Naive thymus-derived CD8-positive, alpha-beta T cell (primary cell): ENCODE results near the gene FRMD3. TPM values are rescaled to one million over a fixed set of nuclear protein-coding genes. Genes with fewer than 3 reads are reported as not detected.
"Not testable (repeated sequence)": the region's sequence is repeated elsewhere in the genome, so short reads cannot be mapped to it uniquely, and the experiment has no call there.

Experiments used
- ATAC-seq, 2 donors: fragments of 150-1000 bp; cut with Tn5 transposase in 1 of 2; sonication (Bioruptor Pico), chemical (Tn5 transposase) in 1 of 2; 1 replicate in 1 of 2; 2 replicates in 1 of 2; pipeline ENCODE4 v1.10.0; 2021; ENCODE audit warnings: mild to moderate bottlenecking in 2 of 2, moderate library complexity in 2 of 2
- POLR2A ChIA-PET: fragments of 350-600 bp; sonication (Branson Sonifier 250); formaldehyde crosslinking; loops from one replicate; lab custom pipeline; 2021; ENCODE audit warnings: antibody characterized with exemption; lab: Charles Lee
- DNase-seq, 10 donors: peaks; one replicate each; pipeline versions ENCODE4 v3.0.0 to v3.0.0-alpha.2; 2020 to 2022
- H3K27ac Mint-ChIP-seq, 10 donors: one replicate each; pipeline ENCODE4 v1.8.0; 2020 to 2022; ENCODE audit warnings: mild to moderate bottlenecking in 10 of 10, mixed read lengths in 10 of 10, moderate library complexity in 4 of 10, inconsistent platforms in 1 of 10
- H3K27me3 Mint-ChIP-seq, 5 donors: one replicate each; pipeline ENCODE4 v1.8.0; 2021 to 2022; ENCODE audit warnings: mixed read lengths in 5 of 5
- H3K36me3 Mint-ChIP-seq, 3 donors: one replicate each; pipeline ENCODE4 v1.8.0; 2020 to 2022; ENCODE audit warnings: mixed read lengths in 3 of 3, mild to moderate bottlenecking in 2 of 3, inconsistent platforms in 1 of 3
- H3K4me1 Mint-ChIP-seq, 4 donors: one replicate each; pipeline ENCODE4 v1.8.0; 2021 to 2022; ENCODE audit warnings: mixed read lengths in 4 of 4
- H3K4me3 Mint-ChIP-seq, 10 donors: one replicate each; pipeline ENCODE4 v1.8.0; 2020 to 2022; ENCODE audit warnings: mild to moderate bottlenecking in 10 of 10, mixed read lengths in 10 of 10, moderate library complexity in 6 of 10, inconsistent platforms in 1 of 10
- H3K9me3 Mint-ChIP-seq, 9 donors: one replicate each; pipeline ENCODE4 v1.8.0; 2020 to 2022; ENCODE audit warnings: mixed read lengths in 9 of 9, mild to moderate bottlenecking in 3 of 9, inconsistent platforms in 1 of 9, moderate library complexity in 1 of 9
- polyA plus RNA-seq, 3 donors: library from polyadenylated mRNA; unstranded; fragments of 300-500 nt; fragmentation: Illumina TruSeq; gene quantifications; one replicate each; pipeline ENCODE4 v1.2.3, GENCODE V29; 2021
- total RNA-seq, 8 experiments: library from RNA in 2 of 8; stranded (reverse) in 2 of 8; gene quantifications; one replicate each; pipeline ENCODE4 v1.2.3 and lab custom pipeline; 2021 to 2026

The FRMD3 gene
- total and polyA plus RNA-seq, 5 experiments from 2014 or later, result 0.08 to 0.74 (median 0.52) TPM; not detected in 2

GRCh38 chr9:83520292-83520691 lies 17.9 kb downstream of the FRMD3 start:
- POLR2A ChIA-PET, result no interaction called here
- peaks cover 0 to 10% (median 0%) of the 10 kb centered on the region in 9 donors for H3K9me3 Mint-ChIP-seq
- H3K4me3 Mint-ChIP-seq, result no peak overlapping the region
- peaks cover 2 to 7% (median 3%) of the 10 kb centered on the region in 3 donors for H3K36me3 Mint-ChIP-seq
- ATAC-seq (no peak), DNase-seq (no peak)
- H3K4me1 Mint-ChIP-seq, result peaks cover 0 to 8% (median 0%) of the 10 kb centered on the region in 4 donors
- no peak overlapping the region for H3K27ac Mint-ChIP-seq
- H3K27me3 Mint-ChIP-seq, result peaks cover 0 to 6% (median 3%) of the 10 kb centered on the region in 5 donors

GRCh38 chr9:83517980-83518379 lies 20.2 kb downstream of the FRMD3 start:
- H3K9me3 Mint-ChIP-seq, DNase-seq, POLR2A ChIA-PET, H3K4me1 Mint-ChIP-seq, H3K27me3 Mint-ChIP-seq, ATAC-seq, H3K4me3 Mint-ChIP-seq, H3K27ac Mint-ChIP-seq: not testable (repeated sequence)
- H3K36me3 Mint-ChIP-seq, result peaks cover 2 to 12% (median 3%) of the 10 kb centered on the region in 3 donors

GRCh38 chr9:83514767-83515166 lies 23.4 kb downstream of the FRMD3 start:
- no peak for ATAC-seq
- no peak overlapping the region for H3K4me3 Mint-ChIP-seq
- H3K27ac Mint-ChIP-seq, result no peak overlapping the region
- peaks cover 0 to 3% (median 0%) of the 10 kb centered on the region in 4 donors for H3K4me1 Mint-ChIP-seq
- no peak for DNase-seq
- peaks cover 0 to 9% (median 6%) of the 10 kb centered on the region in 5 donors for H3K27me3 Mint-ChIP-seq
- H3K9me3 Mint-ChIP-seq, result peaks cover 0 to 10% (median 0%) of the 10 kb centered on the region in 9 donors
- H3K36me3 Mint-ChIP-seq, result peaks cover 2 to 20% (median 3%) of the 10 kb centered on the region in 3 donors
- POLR2A ChIA-PET, result no interaction called here

GRCh38 chr9:83512621-83513020 lies 25.6 kb downstream of the FRMD3 start:
- ATAC-seq, result no peak
- H3K27ac Mint-ChIP-seq, result no peak overlapping the region
- no peak for DNase-seq

GRCh38 chr9:83511051-83511450 lies 27.1 kb downstream of the FRMD3 start:
- Mint-ChIP-seq H3K9me3 (peaks cover 0 to under 1% (median 0%) of the 10 kb centered on the region in 9 donors), H3K27ac (peak overlapping the region in 1 of 10 donors; percentile 13), H3K36me3 (peaks cover 0 to 13% (median 0%) of the 10 kb centered on the region in 3 donors), H3K4me1 (peaks cover 7 to 19% (median 15%) of the 10 kb centered on the region in 4 donors), H3K27me3 (peaks cover 0 to 7% (median 3%) of the 10 kb centered on the region in 5 donors), H3K4me3 (no peak overlapping the region)
- DNase-seq, result no peak
- ATAC-seq, result no peak
- POLR2A ChIA-PET, result no interaction called here

More at GRCh38 chr9:83512621-83513020, 25.6 kb downstream of the FRMD3 start:
- no peak overlapping the region for H3K4me3 Mint-ChIP-seq
- peaks cover 0 to 9% (median 4%) of the 10 kb centered on the region in 5 donors for H3K27me3 Mint-ChIP-seq
- H3K36me3 Mint-ChIP-seq, result peaks cover 2 to 13% (median 3%) of the 10 kb centered on the region in 3 donors
- H3K4me1 Mint-ChIP-seq, result peaks cover 7 to 19% (median 15%) of the 10 kb centered on the region in 4 donors
- POLR2A ChIA-PET, result no interaction called here
- peaks cover 0 to 5% (median 0%) of the 10 kb centered on the region in 9 donors for H3K9me3 Mint-ChIP-seq

- peak overlapping the region in 3 of 10 donors; percentile 16 to 87 (median 42) for H3K27ac Mint-ChIP-seq
- ATAC-seq, result no peak
- no peaks in the 10 kb centered on the region for H3K9me3 Mint-ChIP-seq
Measured at GRCh38 chr9:83509402-83509801, 28.8 kb downstream of the FRMD3 start.

GRCh38 chr9:83508067-83508466 lies 30.1 kb downstream of the FRMD3 start:
- DNase-seq (peak in 5 of 10 donors; percentile 15 to 57 (median 45)), ATAC-seq (peak; percentile 79 to 97)
- no peak overlapping the region for H3K4me3 Mint-ChIP-seq
- peaks cover 0 to 8% (median 0%) of the 10 kb centered on the region in 3 donors for H3K36me3 Mint-ChIP-seq
- H3K4me1 Mint-ChIP-seq, result peaks cover 7 to 19% (median 15%) of the 10 kb centered on the region in 4 donors
- H3K9me3 Mint-ChIP-seq, result no peaks in the 10 kb centered on the region
- H3K27me3 Mint-ChIP-seq, result no peaks in the 10 kb centered on the region
- POLR2A ChIA-PET, result no interaction called here
- H3K27ac Mint-ChIP-seq, result peak overlapping the region in 7 of 10 donors; percentile 8 to 92 (median 74)

More at GRCh38 chr9:83509402-83509801, 28.8 kb downstream of the FRMD3 start:
- H3K4me1 Mint-ChIP-seq, result peaks cover 7 to 19% (median 15%) of the 10 kb centered on the region in 4 donors
- H3K4me3 Mint-ChIP-seq, result no peak overlapping the region
- POLR2A ChIA-PET, result no interaction called here
- peaks cover 0 to 9% (median 0%) of the 10 kb centered on the region in 3 donors for H3K36me3 Mint-ChIP-seq
- DNase-seq, result no peak
- H3K27me3 Mint-ChIP-seq, result no peaks in the 10 kb centered on the region

GRCh38 chr9:83505282-83505681 lies 32.9 kb downstream of the FRMD3 start:
- POLR2A ChIA-PET, result no interaction called here
- peak overlapping the region in 1 of 10 donors; percentile 38 for H3K27ac Mint-ChIP-seq
- DNase-seq (no peak), ATAC-seq (no peak)
- no peaks in the 10 kb centered on the region for H3K36me3 Mint-ChIP-seq
- peaks cover 7 to 19% (median 15%) of the 10 kb centered on the region in 4 donors for H3K4me1 Mint-ChIP-seq
- no peaks in the 10 kb centered on the region for H3K9me3 Mint-ChIP-seq
- H3K27me3 Mint-ChIP-seq, result no peaks in the 10 kb centered on the region
- H3K4me3 Mint-ChIP-seq, result no peak overlapping the region

- Mint-ChIP-seq H3K27ac (no peak overlapping the region), H3K9me3 (no peaks in the 10 kb centered on the region), H3K4me3 (no peak overlapping the region), H3K4me1 (peaks cover 4 to 13% (median 11%) of the 10 kb centered on the region in 4 donors), H3K27me3 (no peaks in the 10 kb centered on the region), H3K36me3 (no peaks in the 10 kb centered on the region)
- no peak for ATAC-seq
- POLR2A ChIA-PET, result no interaction called here
- DNase-seq, result no peak
Measured at GRCh38 chr9:83503866-83504265, 34.3 kb downstream of the FRMD3 start.

- Mint-ChIP-seq H3K9me3 (no peaks in the 10 kb centered on the region), H3K4me3 (no peak overlapping the region), H3K36me3 (peaks cover 0 to under 1% (median 0%) of the 10 kb centered on the region in 3 donors), H3K27me3 (no peaks in the 10 kb centered on the region), H3K27ac (no peak overlapping the region), H3K4me1 (no peaks in the 10 kb centered on the region)
- DNase-seq (no peak), ATAC-seq (no peak)
- POLR2A ChIA-PET, result no interaction called here
Measured at GRCh38 chr9:83501565-83501964, 36.6 kb downstream of the FRMD3 start.

GRCh38 chr9:83497441-83497840 lies 40.8 kb downstream of the FRMD3 start:
- Mint-ChIP-seq H3K9me3 (no peaks in the 10 kb centered on the region), H3K36me3 (peaks cover 0 to 8% (median 2%) of the 10 kb centered on the region in 3 donors), H3K4me1 (no peaks in the 10 kb centered on the region), H3K27me3 (peaks cover 0 to 3% (median 0%) of the 10 kb centered on the region in 5 donors), H3K27ac (no peak overlapping the region), H3K4me3 (no peak overlapping the region)
- POLR2A ChIA-PET, result no interaction called here
- ATAC-seq (no peak), DNase-seq (no peak)

GRCh38 chr9:83491995-83492394 lies 46.2 kb downstream of the FRMD3 start:
- DNase-seq (no peak), ATAC-seq (no peak)
- Mint-ChIP-seq H3K27me3 (peaks cover 0 to 3% (median 0%) of the 10 kb centered on the region in 5 donors), H3K27ac (no peak overlapping the region), H3K36me3 (peaks cover 0 to 9% (median 2%) of the 10 kb centered on the region in 3 donors), H3K9me3 (peaks cover 0 to 2% (median 0%) of the 10 kb centered on the region in 9 donors), H3K4me3 (no peak overlapping the region), H3K4me1 (no peaks in the 10 kb centered on the region)
- POLR2A ChIA-PET, result no interaction called here

GRCh38 chr9:83491413-83491812 lies 46.8 kb downstream of the FRMD3 start:
- POLR2A ChIA-PET, result no interaction called here
- H3K9me3 Mint-ChIP-seq, result peaks cover 0 to 2% (median 0%) of the 10 kb centered on the region in 9 donors
- H3K4me3 Mint-ChIP-seq, result no peak overlapping the region
- DNase-seq (no peak), ATAC-seq (no peak)
- H3K36me3 Mint-ChIP-seq, result peaks cover 0 to 7% (median 2%) of the 10 kb centered on the region in 3 donors
- no peaks in the 10 kb centered on the region for H3K4me1 Mint-ChIP-seq
- H3K27me3 Mint-ChIP-seq, result peaks cover 0 to 3% (median 0%) of the 10 kb centered on the region in 5 donors
- no peak overlapping the region for H3K27ac Mint-ChIP-seq
